Loucy (cell line): ENCODE results near the gene SF3B4.

Source experiments
- EZH2phosphoT487 ChIP-seq: fragments of 200-600 bp; IDR thresholded peaks from 2 replicates; pipeline ENCODE4 v1.6.1; 2018; ENCODE audit warnings: antibody characterized with exemption, mild to moderate bottlenecking, moderate library complexity, borderline replicate concordance
- TF ChIP-seq, protein P1 (sequence below): fragments of 200-600 bp; sonication (generic); conservative IDR thresholded peaks from 2 replicates; pipeline ENCODE4 v1.5.1; 2014; ENCODE audit warnings: mild to moderate bottlenecking, antibody characterized with exemption, low read length

DNA sequence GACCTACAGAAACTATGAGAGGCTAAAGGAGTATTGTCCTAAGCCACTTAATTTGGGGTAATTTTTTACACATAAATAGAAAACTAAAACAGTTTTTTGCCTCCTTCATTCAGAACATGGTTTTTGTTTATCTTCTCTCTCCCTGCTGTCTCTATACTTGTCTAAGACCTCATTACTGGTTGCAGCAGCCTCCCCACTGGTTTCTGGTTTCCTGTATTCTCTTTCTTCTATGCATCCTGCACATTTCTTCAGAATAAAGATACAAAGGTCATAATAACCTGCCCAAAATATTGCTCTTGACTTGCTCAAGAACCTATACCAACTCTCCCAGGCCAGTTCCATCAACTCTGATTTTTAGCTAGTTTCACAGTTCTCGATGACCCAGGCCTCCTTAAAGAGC is 48.0 kb downstream of the SF3B4 start:
- TF ChIP-seq, protein P1, sequence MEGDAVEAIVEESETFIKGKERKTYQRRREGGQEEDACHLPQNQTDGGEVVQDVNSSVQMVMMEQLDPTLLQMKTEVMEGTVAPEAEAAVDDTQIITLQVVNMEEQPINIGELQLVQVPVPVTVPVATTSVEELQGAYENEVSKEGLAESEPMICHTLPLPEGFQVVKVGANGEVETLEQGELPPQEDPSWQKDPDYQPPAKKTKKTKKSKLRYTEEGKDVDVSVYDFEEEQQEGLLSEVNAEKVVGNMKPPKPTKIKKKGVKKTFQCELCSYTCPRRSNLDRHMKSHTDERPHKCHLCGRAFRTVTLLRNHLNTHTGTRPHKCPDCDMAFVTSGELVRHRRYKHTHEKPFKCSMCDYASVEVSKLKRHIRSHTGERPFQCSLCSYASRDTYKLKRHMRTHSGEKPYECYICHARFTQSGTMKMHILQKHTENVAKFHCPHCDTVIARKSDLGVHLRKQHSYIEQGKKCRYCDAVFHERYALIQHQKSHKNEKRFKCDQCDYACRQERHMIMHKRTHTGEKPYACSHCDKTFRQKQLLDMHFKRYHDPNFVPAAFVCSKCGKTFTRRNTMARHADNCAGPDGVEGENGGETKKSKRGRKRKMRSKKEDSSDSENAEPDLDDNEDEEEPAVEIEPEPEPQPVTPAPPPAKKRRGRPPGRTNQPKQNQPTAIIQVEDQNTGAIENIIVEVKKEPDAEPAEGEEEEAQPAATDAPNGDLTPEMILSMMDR: no peak
- no peak for TF ChIP-seq EZH2phosphoT487
